HG03457 (cell line): ENCODE data around the gene ZNF526.
"Not testable (repeated sequence)": the region's sequence is repeated elsewhere in the genome, so short reads cannot be mapped to it uniquely, and the experiment has no call there.

Experiments used
- ATAC-seq: cut with Tn5 transposase; IDR thresholded peaks from one replicate; pipeline ENCODE4 v1.9.1; 2021; ENCODE audit warnings: moderate number of reproducible peaks; ENCODE audit not compliant: unreplicated experiment

The ZNF526 gene

GRCh38 chr19:42257842-42258241 is 37.7 kb downstream of the ZNF526 start:
- ATAC-seq: not testable (repeated sequence)

- no peak for ATAC-seq
These were observed 41.7 kb downstream of the ZNF526 start for GRCh38 chr19:42261763-42262162.

GRCh38 chr19:42266105-42266504 is 46.0 kb downstream of the ZNF526 start:
- not testable (repeated sequence) for ATAC-seq

- ATAC-seq: not testable (repeated sequence)
These were observed 47.0 kb downstream of the ZNF526 start for GRCh38 chr19:42266928-42267603.

GRCh38 chr19:42267644-42268141 is 47.6 kb downstream of the ZNF526 start:
- ATAC-seq: no peak

- peak; percentile 40 for ATAC-seq
These were observed 48.1 kb downstream of the ZNF526 start for GRCh38 chr19:42268142-42268703.

- ATAC-seq: peak; percentile 69
These were observed 48.8 kb downstream of the ZNF526 start, which contains the start of gene CIC for GRCh38 chr19:42268704-42269477. TSS of gene CIC (plus strand) at chr19:42269252. CDS start at chr19:42271784, 2,532 bp downstream.

- ATAC-seq: no peak
These were observed 49.6 kb downstream of the ZNF526 start for GRCh38 chr19:42269478-42270345.

- ATAC-seq: no peak
These were observed 50.4 kb downstream of the ZNF526 start for GRCh38 chr19:42270346-42271044.

GRCh38 chr19:42271045-42271419 is 50.9 kb downstream of the ZNF526 start:
- ATAC-seq: no peak

- ATAC-seq: no peak
These were observed 51.9 kb downstream of the ZNF526 start for GRCh38 chr19:42271861-42272534.

- no peak for ATAC-seq
These were observed 52.4 kb downstream of the ZNF526 start for GRCh38 chr19:42272535-42272897.

GRCh38 chr19:42272989-42273406 is 52.9 kb downstream of the ZNF526 start:
- no peak for ATAC-seq

GRCh38 chr19:42273407-42274064 is 53.4 kb downstream of the ZNF526 start:
- ATAC-seq: no peak

GRCh38 chr19:42274065-42274682 is 54.1 kb downstream of the ZNF526 start:
- ATAC-seq: no peak

GRCh38 chr19:42275103-42275502 is 55.0 kb downstream of the ZNF526 start:
- no peak for ATAC-seq

- ATAC-seq: no peak
These were observed 55.4 kb downstream of the ZNF526 start for GRCh38 chr19:42275517-42275916.

GRCh38 chr19:42276284-42276683 is 56.2 kb downstream of the ZNF526 start:
- ATAC-seq: no peak

- ATAC-seq: no peak
These were observed 56.7 kb downstream of the ZNF526 start for GRCh38 chr19:42276821-42277220.
